ENCODE data around the gene NLRC5.
"Not testable (repeated sequence)": the region's sequence is repeated elsewhere in the genome, so short reads cannot be mapped to it uniquely, and the experiment has no call there.

NLRC5 gene

GRCh38 chr16:56982695-56983094 lies 6.7 kb upstream of the NLRC5 start:
- DNase-seq, result no peak

- DNase-seq, result no peak
Observed at GRCh38 chr16:56983211-56983751, 6.1 kb upstream of the NLRC5 start.

GRCh38 chr16:56984639-56985038 lies 4.7 kb upstream of the NLRC5 start:
- DNase-seq, result no peak

- no peak for DNase-seq
Observed at GRCh38 chr16:56985288-56985961, 3.9 kb upstream of the NLRC5 start.

GRCh38 chr16:56985962-56986360 lies 3.4 kb upstream of the NLRC5 start:
- no peak for DNase-seq

- no peak for DNase-seq
Observed at GRCh38 chr16:56986361-56986760, 3.0 kb upstream of the NLRC5 start.

GRCh38 chr16:56986908-56987307 lies 2.4 kb upstream of the NLRC5 start:
- DNase-seq, result not testable (repeated sequence)

- no peak for DNase-seq
Observed at GRCh38 chr16:56987692-56988091, 1.7 kb upstream of the NLRC5 start.

- no peak for DNase-seq
Observed at GRCh38 chr16:56988161-56988947, 1.0 kb upstream of the NLRC5 start.

- no peak for DNase-seq
Observed at GRCh38 chr16:56989988-56990387, 631 bp downstream of the NLRC5 start.

- DNase-seq, result peak; percentile 44
Observed at GRCh38 chr16:56990407-56991286, 1.3 kb downstream of the NLRC5 start.

- not testable (repeated sequence) for DNase-seq
Observed at GRCh38 chr16:56992431-56992830, 3.1 kb downstream of the NLRC5 start.

GRCh38 chr16:56993204-56993603 lies 3.8 kb downstream of the NLRC5 start:
- DNase-seq, result no peak

GRCh38 chr16:56994311-56994710 lies 5.0 kb downstream of the NLRC5 start:
- DNase-seq, result no peak

- no peak for DNase-seq
Observed at GRCh38 chr16:56995136-56995805, 5.9 kb downstream of the NLRC5 start.

- DNase-seq, result no peak
Observed at GRCh38 chr16:56997264-56997663, 7.9 kb downstream of the NLRC5 start.

GRCh38 chr16:56997931-56998330 lies 8.6 kb downstream of the NLRC5 start:
- no peak for DNase-seq

GRCh38 chr16:56998352-56998751 lies 9.0 kb downstream of the NLRC5 start:
- DNase-seq, result no peak

GRCh38 chr16:56998861-56999260 lies 9.5 kb downstream of the NLRC5 start:
- no peak for DNase-seq

- no peak for DNase-seq
Observed at GRCh38 chr16:56999409-57000270, 10.3 kb downstream of the NLRC5 start.

GRCh38 chr16:57000271-57001025 lies 11.1 kb downstream of the NLRC5 start:
- peak; percentile 58 for DNase-seq
